GM12878 (cell line): Measurements from ENCODE around the gene SOX2. TPM values are rescaled to one million over a fixed set of nuclear protein-coding genes. Genes with fewer than 3 reads are reported as not detected.

ENCODE experiments used
- ATAC-seq: fragments of 200-7000 bp; cut with Tn5 transposase; 3 replicates; pipeline ENCODE4 v1.9.1; 2020; ENCODE audit warnings: mild to moderate bottlenecking, moderate library complexity
- BruUV-seq: library from RNA; stranded (reverse); fragments of 400-500 nt; replicated peaks from 2 replicates; lab custom pipeline; 2021; lab: Mats Ljungman, UMichigan
- CTCF ChIA-PET: fragments of 300-600 bp; sonication (Branson Sonifier 250); formaldehyde crosslinking; extraction: SDS; loops from one replicate; lab custom pipeline; 2021; ENCODE audit warnings: inconsistent platforms; lab: Yijun Ruan, JAX
- POLR2A ChIA-PET: fragments of 350-600 bp; formaldehyde crosslinking; extraction: SDS; loops from one replicate; lab custom pipeline; 2021; ENCODE audit warnings: inconsistent platforms; lab: Charles Lee
- RAD21 ChIA-PET: fragments of 300-600 bp; sonication (Branson Sonifier 250); formaldehyde crosslinking; loops from one replicate; lab custom pipeline; 2023; ENCODE audit warnings: antibody characterized with exemption; ENCODE audit not compliant: unreplicated experiment; lab: Charles Lee
- SMC1A ChIA-PET: fragments of 300-600 bp; sonication (Branson Sonifier 250); formaldehyde crosslinking; loops from one replicate; lab custom pipeline; 2023; ENCODE audit not compliant: unreplicated experiment, uncharacterized antibody; lab: Charles Lee
- DNase-seq: peaks from one replicate; pipeline ENCODE4 v3.0.0-alpha.2; 2011; ENCODE audit warnings: low read depth, low spot score
- FAIRE-seq: peaks from 3 replicates; lab custom pipeline; 2011; peaks lifted over from hg19 to GRCh38; lab: Jason Lieb, UNC
- H2AFZ ChIP-seq: 2 replicates; pipeline ENCODE4 v1.6.0; 2011; ENCODE audit warnings: low read depth, low read length, control low read depth; ENCODE audit not compliant: control insufficient read depth
- H3K27ac ChIP-seq: 2 replicates; pipeline ENCODE4 v1.5.1; 2011; ENCODE audit warnings: control low read depth; ENCODE audit not compliant: control insufficient read depth, insufficient read depth
- H3K27me3 ChIP-seq, 2 experiments: replicated peaks in 1 of 2; 2 replicates each; pipeline versions ENCODE4 v1.6.0 to v1.6.1; 2011; ENCODE audit warnings: low read length in 1 of 2; ENCODE audit not compliant: control insufficient read depth in 2 of 2, insufficient read depth in 2 of 2
- H3K36me3 ChIP-seq, 2 experiments: 2 replicates each; pipeline ENCODE4 v1.5.1; 2011; ENCODE audit warnings: low read length in 1 of 2; ENCODE audit not compliant: control insufficient read depth in 2 of 2, insufficient read depth in 2 of 2
- H3K4me1 ChIP-seq: 2 replicates; pipeline ENCODE4 v1.6.1; 2011; ENCODE audit warnings: mild to moderate bottlenecking, low read length, moderate library complexity, mixed read lengths; ENCODE audit not compliant: control insufficient read depth, insufficient read depth
- H3K4me2 ChIP-seq: 2 replicates; pipeline ENCODE4 v1.6.0; 2011; ENCODE audit warnings: control low read depth; ENCODE audit not compliant: control insufficient read depth, insufficient read depth
- H3K4me3 ChIP-seq: fragments of 200-600 bp; sonication (generic); 2 replicates; pipeline ENCODE4 v1.5.1; 2016
- H3K79me2 ChIP-seq: 2 replicates; pipeline ENCODE4 v1.6.0; 2011; ENCODE audit warnings: low read length; ENCODE audit not compliant: control insufficient read depth, insufficient read depth
- H3K9ac ChIP-seq: 2 replicates; pipeline ENCODE4 v1.8.0; 2011; ENCODE audit warnings: low read length, control low read depth, mixed read lengths; ENCODE audit not compliant: control insufficient read depth, insufficient read depth
- H3K9me3 ChIP-seq: replicated peaks from 3 replicates; pipeline ENCODE4 v1.5.1; 2011; ENCODE audit warnings: mild to moderate bottlenecking, low read length; ENCODE audit not compliant: control insufficient read depth, insufficient read depth
- H4K20me1 ChIP-seq: 2 replicates; pipeline ENCODE4 v1.6.0; 2011; ENCODE audit not compliant: control insufficient read depth, insufficient read depth
- CBX5 ChIP-seq: sonication (generic); IDR thresholded peaks from 2 replicates; pipeline ENCODE4 v1.6.1; 2016; ENCODE audit warnings: low read depth, moderate library complexity, mild to moderate bottlenecking, inconsistent platforms
- CEBPB ChIP-seq, 2 experiments: fragments of 150-350 bp in 1 of 2; IDR thresholded peaks; 2 replicates each; pipeline ENCODE4 v1.6.1; 2012 to 2014; ENCODE audit warnings: low read depth in 2 of 2, low read length in 2 of 2, borderline replicate concordance in 1 of 2, inconsistent platforms in 1 of 2
- CREB1 ChIP-seq: IDR thresholded peaks from 2 replicates; pipeline ENCODE4 v1.6.1; 2012; ENCODE audit warnings: low read depth, mild to moderate bottlenecking, inconsistent platforms
- FOS ChIP-seq: IDR thresholded peaks from 3 replicates; pipeline ENCODE4 v1.6.1; 2011; ENCODE audit warnings: borderline replicate concordance; ENCODE audit not compliant: insufficient read length; ENCODE audit errors: extremely low read depth
- HCFC1 ChIP-seq: fragments of 150-350 bp; IDR thresholded peaks from 2 replicates; pipeline ENCODE4 v1.6.1; 2014; ENCODE audit warnings: low read length
- HDAC6 ChIP-seq: fragments of 200-600 bp; sonication (generic); IDR thresholded peaks from one replicate; pipeline ENCODE4 v1.8.0; 2017; ENCODE audit warnings: antibody characterized with exemption; ENCODE audit not compliant: unreplicated experiment
- LARP7 ChIP-seq: fragments of 450-650 bp; IDR thresholded peaks from 2 replicates; pipeline ENCODE4 v1.6.1; 2017; ENCODE audit warnings: mild to moderate bottlenecking
- NRF1 ChIP-seq: conservative IDR thresholded peaks from 2 replicates; pipeline ENCODE4 v1.6.1; 2011; ENCODE audit warnings: mild to moderate bottlenecking, low read depth, low read length, improper control_type of control experiment
- SIN3A ChIP-seq: IDR thresholded peaks from 2 replicates; pipeline ENCODE4 v1.6.1; 2012; ENCODE audit warnings: low read depth, low read length, improper control_type of control experiment
- SRF ChIP-seq, 2 experiments: IDR thresholded peaks; 2 replicates each; pipeline ENCODE4 v1.6.1; 2011; ENCODE audit warnings: low read depth in 2 of 2, low read length in 2 of 2, mild to moderate bottlenecking in 1 of 2, moderate library complexity in 1 of 2
- STAT1 ChIP-seq: fragments of 450-650 bp; conservative IDR thresholded peaks from 2 replicates; pipeline ENCODE4 v1.6.1; 2014; ENCODE audit warnings: antibody characterized with exemption, mild to moderate bottlenecking
- ZNF207 ChIP-seq: fragments of 450-650 bp; IDR thresholded peaks from 2 replicates; pipeline ENCODE4 v1.6.1; 2014; ENCODE audit warnings: antibody characterized with exemption, mild to moderate bottlenecking, borderline replicate concordance
- WGBS: methylation state at CpG from one replicate; pipeline ENCODE4 v1.1.6; 2016; ENCODE audit warnings: low lambda C conversion rate; ENCODE audit not compliant: insufficient replicate concordance, insufficient coverage; ENCODE audit errors: missing lambda C conversion rate; 5-methylcytosine and 5-hydroxymethylcytosine counted together
- in situ Hi-C: fragments of 300-500 bp; cut with MboI; formaldehyde crosslinking; loops from 9 replicates; pipeline ENCODE4 v1.14.3; 2018; ENCODE audit warnings: mixed read lengths
- intact Hi-C: fragments of 100-400 bp; cut with micrococcal nuclease; formaldehyde crosslinking; loops from one replicate; pipeline ENCODE4 v1.14.2; 2022; ENCODE audit not compliant: unreplicated experiment
- polyA plus RNA-seq, 11 experiments: library from polyadenylated mRNA; depleted of rRNA in 4 of 11; unstranded in 6 of 11; stranded (reverse) in 5 of 11; fragments of >200 nt; fragmentation: Nextera tagmentation in 4 of 11; fragmentation: Illumina TruSeq in 1 of 11; extraction: Ambion mirVana in 4 of 11; extraction: Trizol in 1 of 11; gene quantifications; 1 replicate in 1 of 11; 2 replicates in 10 of 11; pipeline versions ENCODE4 v1.2.1 to v1.2.3, GENCODE V29; 2011 to 2016; ENCODE audit warnings: inconsistent platforms in 2 of 11, missing spikeins in 2 of 11, low read depth in 1 of 11
- total RNA-seq, 4 experiments: library from RNA; depleted of rRNA in 3 of 4; stranded (reverse); fragments of >200 nt in 3 of 4; fragmentation: Illumina TruSeq in 1 of 4; extraction: Trizol in 1 of 4; gene quantifications; 2 replicates each; pipeline versions ENCODE4 v1.2.1 to v1.2.3, GENCODE V29; 2013 to 2021
- TF ChIP-seq, protein P1 (sequence below): IDR thresholded peaks from 2 replicates; pipeline ENCODE4 v1.6.1; 2011; ENCODE audit warnings: mild to moderate bottlenecking, low read depth, low read length, moderate library complexity; ENCODE audit not compliant: insufficient replicate concordance

The SOX2 gene
- total and polyA plus RNA-seq, 10 of the 15 experiments (the other 5 are each of a cell fraction or from before 2014, with no cell fraction given), result 0.06 to 0.10 (median 0.07) TPM; not detected in 6

DNA sequence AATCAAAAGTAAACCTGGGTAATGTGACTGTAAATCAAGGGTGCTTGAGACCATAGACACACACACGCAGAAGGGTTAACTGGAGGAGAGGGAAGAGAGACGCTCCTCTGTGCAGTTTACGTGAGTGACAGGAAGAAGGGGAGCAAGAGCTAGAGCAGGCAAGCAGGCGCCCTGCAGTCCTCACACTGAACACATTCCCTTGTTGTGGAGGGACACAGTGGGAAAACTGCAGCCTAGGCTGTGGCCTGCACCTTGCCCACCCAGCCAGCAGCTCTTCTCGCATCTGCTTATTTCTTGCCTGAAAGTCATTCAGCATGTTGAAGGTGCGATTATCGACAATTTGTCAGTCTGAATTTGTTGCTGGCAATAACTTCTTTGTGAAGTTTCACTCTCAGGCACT lies 24.2 kb downstream of the SOX2 start:
- intact Hi-C loops, result no loop called here
- ChIA-PET POLR2A (no interaction called here), SMC1A (interaction anchor here (0.5 kb wide), 1 partner anchor 635 kb away, joined by 3 read pairs; no protein-coding TSS in a partner anchor), CTCF (no interaction called here), RAD21 (no interaction called here)
- no peak for FAIRE-seq
- DNase-seq, result no peak
- no peaks in the 10 kb centered on the region for H3K27me3 ChIP-seq
- H2AFZ ChIP-seq, result no peak overlapping the region
- no peaks in the 10 kb centered on the region for H3K79me2 ChIP-seq
- in situ Hi-C loops, result no loop called here
- no peak for ATAC-seq
- H4K20me1 ChIP-seq, result no peaks in the 10 kb centered on the region
- no peaks in the 10 kb centered on the region for H3K4me1 ChIP-seq
- BruUV-seq, result no TSS peak
- WGBS, result 59% methylated on average over 7 of the region's 7 CpGs
- H3K4me3 ChIP-seq, result no peak overlapping the region
- H3K27ac ChIP-seq, result no peak overlapping the region
- H3K4me2 ChIP-seq, result no peak overlapping the region
- H3K36me3 ChIP-seq, result no peaks in the 10 kb centered on the region
- no peak overlapping the region for H3K9ac ChIP-seq
- no peaks in the 10 kb centered on the region for H3K9me3 ChIP-seq
- TF ChIP-seq SRF (IDR thresholded peaks at IDR 0.05; ENCODE audit: low read depth in 2 of 2, low read length in 2 of 2) (no peak), HCFC1 (no peak), CBX5 (no peak), SIN3A (no peak), STAT1 (no peak), LARP7 (no peak), CEBPB (IDR thresholded peaks at IDR 0.05; ENCODE audit: borderline replicate concordance in 1 of 2, low read depth in 2 of 2, low read length in 2 of 2) (no peak), NRF1 (no peak), HDAC6 (no peak), FOS (no peak), CREB1 (no peak), ZNF207 (no peak)
- TF ChIP-seq, protein P1, sequence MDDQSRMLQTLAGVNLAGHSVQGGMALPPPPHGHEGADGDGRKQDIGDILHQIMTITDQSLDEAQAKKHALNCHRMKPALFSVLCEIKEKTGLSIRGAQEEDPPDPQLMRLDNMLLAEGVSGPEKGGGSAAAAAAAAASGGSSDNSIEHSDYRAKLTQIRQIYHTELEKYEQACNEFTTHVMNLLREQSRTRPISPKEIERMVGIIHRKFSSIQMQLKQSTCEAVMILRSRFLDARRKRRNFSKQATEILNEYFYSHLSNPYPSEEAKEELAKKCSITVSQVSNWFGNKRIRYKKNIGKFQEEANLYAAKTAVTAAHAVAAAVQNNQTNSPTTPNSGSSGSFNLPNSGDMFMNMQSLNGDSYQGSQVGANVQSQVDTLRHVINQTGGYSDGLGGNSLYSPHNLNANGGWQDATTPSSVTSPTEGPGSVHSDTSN, result no peak
- TF ChIP-seq, all 136 proteins: peak for 0
